SK-N-SH (cell line): ENCODE measurements around the gene ADCY6.

Source experiments
- EP300 ChIP-seq, 2 experiments: IDR thresholded peaks; 2 replicates each; pipeline versions ENCODE4 v1.4.0 to v1.6.1; 2012; ENCODE audit warnings: borderline replicate concordance in 1 of 2, low read depth in 1 of 2, low read length in 1 of 2
- MAX ChIP-seq: IDR thresholded peaks from 2 replicates; pipeline ENCODE4 v1.4.0; 2012; ENCODE audit warnings: low read depth
- MXI1 ChIP-seq: IDR thresholded peaks from 2 replicates; pipeline ENCODE4 v1.6.1; 2012; ENCODE audit warnings: mild to moderate bottlenecking, low read depth, low read length, improper control_type of control experiment
- PBX3 ChIP-seq: IDR thresholded peaks from 2 replicates; pipeline ENCODE4; 2012
- RFX5 ChIP-seq: IDR thresholded peaks from 2 replicates; pipeline ENCODE4 v1.6.1; 2012; ENCODE audit warnings: mild to moderate bottlenecking, improper control_type of control experiment, low read length
- TF ChIP-seq, protein P1 (sequence below): fragments of 200-600 bp; sonication (generic); IDR thresholded peaks from 2 replicates; pipeline ENCODE4 v1.6.1; 2017; ENCODE audit warnings: antibody characterized with exemption, mild to moderate bottlenecking, moderate library complexity
- TF ChIP-seq, protein P2 (sequence below): fragments of 150-350 bp; IDR thresholded peaks from 2 replicates; pipeline ENCODE4 v1.6.1; 2016; ENCODE audit warnings: mild to moderate bottlenecking, low read depth, low read length

DNA sequence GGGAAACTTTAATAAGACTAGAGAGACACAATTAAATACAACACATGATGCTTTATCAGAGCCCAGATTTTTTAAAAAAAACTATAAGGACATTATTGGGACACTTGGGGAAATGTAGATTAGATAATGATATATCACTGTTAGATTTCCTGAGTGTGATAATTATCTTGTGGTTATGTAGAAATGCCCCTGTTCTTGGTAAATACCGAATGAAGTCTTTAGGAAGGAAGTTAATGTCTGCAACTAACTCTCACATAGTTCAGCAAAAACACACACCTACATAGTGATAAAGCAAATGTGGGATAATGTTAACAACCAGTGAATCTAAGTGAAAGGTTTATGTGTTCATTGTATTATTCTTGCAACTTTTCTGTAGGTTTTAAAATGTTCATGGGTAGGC lies 14.8 kb upstream of the ADCY6 start:
- TF ChIP-seq MAX = no peak
- no peak for TF ChIP-seq EP300 (IDR thresholded peaks at IDR 0.05; ENCODE audit: borderline replicate concordance in 1 of 2, low read depth in 1 of 2, low read length in 1 of 2)
- TF ChIP-seq, protein P1, sequence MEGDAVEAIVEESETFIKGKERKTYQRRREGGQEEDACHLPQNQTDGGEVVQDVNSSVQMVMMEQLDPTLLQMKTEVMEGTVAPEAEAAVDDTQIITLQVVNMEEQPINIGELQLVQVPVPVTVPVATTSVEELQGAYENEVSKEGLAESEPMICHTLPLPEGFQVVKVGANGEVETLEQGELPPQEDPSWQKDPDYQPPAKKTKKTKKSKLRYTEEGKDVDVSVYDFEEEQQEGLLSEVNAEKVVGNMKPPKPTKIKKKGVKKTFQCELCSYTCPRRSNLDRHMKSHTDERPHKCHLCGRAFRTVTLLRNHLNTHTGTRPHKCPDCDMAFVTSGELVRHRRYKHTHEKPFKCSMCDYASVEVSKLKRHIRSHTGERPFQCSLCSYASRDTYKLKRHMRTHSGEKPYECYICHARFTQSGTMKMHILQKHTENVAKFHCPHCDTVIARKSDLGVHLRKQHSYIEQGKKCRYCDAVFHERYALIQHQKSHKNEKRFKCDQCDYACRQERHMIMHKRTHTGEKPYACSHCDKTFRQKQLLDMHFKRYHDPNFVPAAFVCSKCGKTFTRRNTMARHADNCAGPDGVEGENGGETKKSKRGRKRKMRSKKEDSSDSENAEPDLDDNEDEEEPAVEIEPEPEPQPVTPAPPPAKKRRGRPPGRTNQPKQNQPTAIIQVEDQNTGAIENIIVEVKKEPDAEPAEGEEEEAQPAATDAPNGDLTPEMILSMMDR = no peak
- no peak for TF ChIP-seq MXI1
- TF ChIP-seq RFX5 = no peak
- TF ChIP-seq, protein P2, sequence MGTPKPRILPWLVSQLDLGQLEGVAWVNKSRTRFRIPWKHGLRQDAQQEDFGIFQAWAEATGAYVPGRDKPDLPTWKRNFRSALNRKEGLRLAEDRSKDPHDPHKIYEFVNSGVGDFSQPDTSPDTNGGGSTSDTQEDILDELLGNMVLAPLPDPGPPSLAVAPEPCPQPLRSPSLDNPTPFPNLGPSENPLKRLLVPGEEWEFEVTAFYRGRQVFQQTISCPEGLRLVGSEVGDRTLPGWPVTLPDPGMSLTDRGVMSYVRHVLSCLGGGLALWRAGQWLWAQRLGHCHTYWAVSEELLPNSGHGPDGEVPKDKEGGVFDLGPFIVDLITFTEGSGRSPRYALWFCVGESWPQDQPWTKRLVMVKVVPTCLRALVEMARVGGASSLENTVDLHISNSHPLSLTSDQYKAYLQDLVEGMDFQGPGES = no peak
- no peak for TF ChIP-seq PBX3
